Endothelial cell (in vitro differentiated cells): Measurements from ENCODE around the gene FIS1. TPM values are rescaled to one million over a fixed set of nuclear protein-coding genes. Genes with fewer than 3 reads are reported as not detected.

Experiments
- DNase-seq: peaks from one replicate; pipeline ENCODE4 v3.0.0; 2021; ENCODE audit warnings: low spot score
- H3K27ac Mint-ChIP-seq: one replicate; pipeline ENCODE4 v1.8.0; 2021; ENCODE audit warnings: mixed read lengths, inconsistent platforms; ENCODE audit not compliant: unreplicated experiment
- H3K27me3 Mint-ChIP-seq: one replicate; pipeline ENCODE4 v1.8.0; 2021; ENCODE audit warnings: mild to moderate bottlenecking, moderate library complexity, mixed read lengths, inconsistent platforms; ENCODE audit not compliant: unreplicated experiment
- H3K36me3 Mint-ChIP-seq: one replicate; pipeline ENCODE4 v1.8.0; 2021; ENCODE audit warnings: mild to moderate bottlenecking, low read depth, mixed read lengths, inconsistent platforms; ENCODE audit not compliant: unreplicated experiment
- H3K4me1 Mint-ChIP-seq: one replicate; pipeline ENCODE4 v1.8.0; 2021; ENCODE audit warnings: mild to moderate bottlenecking, mixed read lengths, inconsistent platforms; ENCODE audit not compliant: unreplicated experiment
- H3K4me3 Mint-ChIP-seq: one replicate; pipeline ENCODE4 v1.8.0; 2021; ENCODE audit warnings: mild to moderate bottlenecking, mixed read lengths, inconsistent platforms; ENCODE audit not compliant: unreplicated experiment
- H3K9me3 Mint-ChIP-seq: one replicate; pipeline ENCODE4 v1.8.0; 2021; ENCODE audit warnings: mixed read lengths, inconsistent platforms; ENCODE audit not compliant: unreplicated experiment
- total RNA-seq: library from RNA; stranded (reverse); fragmentation: NEBNext Ultra II Directional; extraction: Animal tissue kit (Norgen Biotek cat#: 25700); gene quantifications from one replicate; pipeline ENCODE4 v1.2.1, GENCODE V29; 2021; ENCODE audit not compliant: unreplicated experiment
- TF ChIP-seq, protein P1 (sequence below): fragments of 200-600 bp; sonication (generic); IDR thresholded peaks from one replicate; pipeline ENCODE4 v1.5.0; 2021; ENCODE audit warnings: antibody characterized with exemption; ENCODE audit not compliant: unreplicated experiment

The FIS1 gene
- total RNA-seq, 1 donor from 2014 or later, result 150 TPM

DNA sequence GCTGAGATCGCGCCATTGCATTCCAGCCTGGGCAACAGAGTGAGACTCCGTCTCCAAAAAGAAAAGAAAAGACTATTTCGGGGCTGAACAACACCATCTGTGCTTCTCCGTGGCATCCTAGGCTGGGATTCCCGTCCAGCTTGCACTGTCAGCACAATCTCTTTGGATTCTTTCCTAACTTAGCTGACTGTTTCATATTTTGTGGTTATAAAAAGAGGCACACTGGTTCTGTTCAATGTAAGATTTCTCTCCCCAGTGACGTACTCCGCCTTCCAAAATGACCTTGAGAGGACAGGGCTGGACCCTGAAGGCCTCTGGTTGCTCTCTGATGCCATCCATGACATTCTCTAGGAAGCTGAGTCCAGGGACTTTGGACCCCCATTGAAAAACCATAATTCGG, 18.2 kb downstream of the FIS1 start:
- Mint-ChIP-seq H3K27me3 (peaks cover 7% of the 10 kb centered on the region), H3K4me1 (peaks cover 13% of the 10 kb centered on the region), H3K36me3 (peaks cover 21% of the 10 kb centered on the region), H3K9me3 (no peaks in the 10 kb centered on the region), H3K27ac (no peak overlapping the region), H3K4me3 (no peak overlapping the region)
- no peak for DNase-seq
- TF ChIP-seq, protein P1, sequence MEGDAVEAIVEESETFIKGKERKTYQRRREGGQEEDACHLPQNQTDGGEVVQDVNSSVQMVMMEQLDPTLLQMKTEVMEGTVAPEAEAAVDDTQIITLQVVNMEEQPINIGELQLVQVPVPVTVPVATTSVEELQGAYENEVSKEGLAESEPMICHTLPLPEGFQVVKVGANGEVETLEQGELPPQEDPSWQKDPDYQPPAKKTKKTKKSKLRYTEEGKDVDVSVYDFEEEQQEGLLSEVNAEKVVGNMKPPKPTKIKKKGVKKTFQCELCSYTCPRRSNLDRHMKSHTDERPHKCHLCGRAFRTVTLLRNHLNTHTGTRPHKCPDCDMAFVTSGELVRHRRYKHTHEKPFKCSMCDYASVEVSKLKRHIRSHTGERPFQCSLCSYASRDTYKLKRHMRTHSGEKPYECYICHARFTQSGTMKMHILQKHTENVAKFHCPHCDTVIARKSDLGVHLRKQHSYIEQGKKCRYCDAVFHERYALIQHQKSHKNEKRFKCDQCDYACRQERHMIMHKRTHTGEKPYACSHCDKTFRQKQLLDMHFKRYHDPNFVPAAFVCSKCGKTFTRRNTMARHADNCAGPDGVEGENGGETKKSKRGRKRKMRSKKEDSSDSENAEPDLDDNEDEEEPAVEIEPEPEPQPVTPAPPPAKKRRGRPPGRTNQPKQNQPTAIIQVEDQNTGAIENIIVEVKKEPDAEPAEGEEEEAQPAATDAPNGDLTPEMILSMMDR, result no peak

DNA sequence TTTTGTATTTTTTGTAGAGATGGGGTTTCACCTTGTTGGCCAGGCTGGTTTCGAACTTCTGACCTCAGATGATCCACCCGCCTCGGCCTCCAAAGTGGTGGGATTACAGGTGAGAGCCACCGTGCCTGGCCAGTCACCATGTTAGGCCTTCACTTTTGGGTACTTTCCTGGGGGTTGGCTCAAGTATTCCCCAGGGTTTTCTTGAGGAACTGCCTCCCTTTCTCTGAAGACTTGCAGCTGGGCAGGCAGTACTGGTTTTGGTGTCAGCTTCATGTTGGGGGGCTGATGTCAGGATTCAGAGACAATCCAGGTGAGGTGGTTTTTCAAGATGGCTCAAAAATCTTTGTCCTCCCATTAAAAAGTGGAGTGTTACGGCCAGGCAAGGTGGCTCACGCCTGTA, 19.2 kb downstream of the FIS1 start:
- Mint-ChIP-seq H3K27me3 (peaks cover 5% of the 10 kb centered on the region), H3K36me3 (peaks cover 21% of the 10 kb centered on the region), H3K9me3 (no peaks in the 10 kb centered on the region), H3K27ac (no peak overlapping the region), H3K4me3 (no peak overlapping the region), H3K4me1 (peaks cover 9% of the 10 kb centered on the region)
- DNase-seq, result no peak
- TF ChIP-seq, protein P1, result no peak

DNA sequence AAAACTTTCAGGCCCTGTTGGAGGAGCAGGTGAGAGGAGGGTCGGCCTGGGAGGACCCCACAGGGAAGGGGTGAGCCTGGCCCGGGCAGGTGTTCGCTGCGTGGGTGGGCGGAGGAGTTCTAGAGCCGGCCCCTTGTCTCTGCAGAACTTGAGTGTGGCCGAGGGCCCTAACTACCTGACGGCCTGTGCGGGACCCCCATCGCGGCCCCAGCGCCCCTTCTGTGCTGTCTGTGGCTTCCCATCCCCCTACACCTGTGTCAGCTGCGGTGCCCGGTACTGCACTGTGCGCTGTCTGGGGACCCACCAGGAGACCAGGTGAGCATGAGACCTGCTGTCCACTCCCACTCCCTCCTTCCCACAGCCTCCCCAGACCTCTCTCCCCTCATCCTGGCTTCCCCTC, 21.4 kb downstream of the FIS1 start:
- H3K36me3 Mint-ChIP-seq, result peaks cover 18% of the 10 kb centered on the region
- H3K27me3 Mint-ChIP-seq, result peaks cover 6% of the 10 kb centered on the region
- H3K4me3 Mint-ChIP-seq, result no peak overlapping the region
- H3K4me1 Mint-ChIP-seq, result peaks cover 10% of the 10 kb centered on the region
- no peak overlapping the region for H3K27ac Mint-ChIP-seq
- DNase-seq, result no peak
- TF ChIP-seq, protein P1, result no peak
- H3K9me3 Mint-ChIP-seq, result no peaks in the 10 kb centered on the region

DNA sequence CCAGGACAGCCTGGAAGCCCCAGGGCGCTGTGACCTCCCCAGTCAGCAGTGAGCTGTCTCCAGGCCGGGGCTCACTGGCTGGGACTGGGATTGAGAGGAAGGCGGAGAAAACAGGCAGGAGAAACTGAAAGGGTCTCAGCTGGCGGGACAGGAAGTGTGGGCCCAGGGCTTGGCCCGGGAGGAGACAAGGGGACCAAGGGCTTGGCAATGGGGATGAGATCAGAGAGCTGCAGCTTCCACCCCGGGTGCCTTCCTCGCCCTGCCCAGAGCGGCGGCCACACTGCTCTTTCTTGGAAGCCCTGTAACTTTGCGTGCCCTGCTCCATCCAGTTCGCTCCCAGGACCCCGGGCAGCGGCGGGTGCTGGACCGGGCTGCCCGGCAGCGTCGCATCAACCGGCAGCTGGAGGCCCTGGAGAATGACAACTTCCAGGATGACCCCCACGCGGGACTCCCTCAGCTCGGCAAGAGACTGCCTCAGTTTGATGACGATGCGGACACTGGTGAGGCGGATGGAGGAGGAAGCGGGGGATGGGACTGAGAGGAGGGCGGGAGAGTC, 22.5 kb downstream of the FIS1 start:
- TF ChIP-seq, protein P1, result no peak
- no peak for DNase-seq
- Mint-ChIP-seq H3K27ac (peak overlapping the region; percentile 40), H3K9me3 (no peaks in the 10 kb centered on the region), H3K36me3 (peaks cover 18% of the 10 kb centered on the region), H3K4me3 (no peak overlapping the region), H3K27me3 (peaks cover 13% of the 10 kb centered on the region), H3K4me1 (peaks cover 11% of the 10 kb centered on the region)

DNA sequence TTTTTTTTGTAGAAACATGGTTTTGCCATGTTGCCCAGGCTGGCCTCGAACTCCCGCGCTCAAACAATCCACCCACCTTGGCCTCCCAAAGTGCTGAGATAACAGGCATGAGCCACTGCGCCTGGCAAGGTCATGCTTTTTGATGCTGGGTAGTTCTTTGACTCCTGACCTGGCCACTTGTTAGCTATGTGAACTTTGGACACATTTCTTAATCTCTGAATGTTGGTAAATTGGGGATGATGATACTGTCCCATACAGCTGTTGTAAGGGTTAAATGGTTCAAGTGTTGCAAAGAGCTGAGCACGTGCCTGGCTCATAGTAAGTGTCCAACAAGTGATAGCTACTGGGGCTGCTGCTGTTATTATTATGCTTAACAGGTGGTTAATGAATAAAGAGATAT, 24.6 kb downstream of the FIS1 start:
- peaks cover 16% of the 10 kb centered on the region for H3K27me3 Mint-ChIP-seq
- no peaks in the 10 kb centered on the region for H3K9me3 Mint-ChIP-seq
- DNase-seq, result no peak
- peaks cover 18% of the 10 kb centered on the region for H3K36me3 Mint-ChIP-seq
- H3K27ac Mint-ChIP-seq, result no peak overlapping the region
- TF ChIP-seq, protein P1, result no peak
- H3K4me3 Mint-ChIP-seq, result no peak overlapping the region
- peaks cover 18% of the 10 kb centered on the region for H3K4me1 Mint-ChIP-seq
